ENCODE results near the gene SEMA3A. TPM values are rescaled to one million over a fixed set of nuclear protein-coding genes. Genes with fewer than 3 reads are reported as not detected.

SEMA3A gene
- total and polyA plus RNA-seq, 9 donors = 0.76 to 23.0 (median 2.2) TPM

- TF ChIP-seq, protein P1, sequence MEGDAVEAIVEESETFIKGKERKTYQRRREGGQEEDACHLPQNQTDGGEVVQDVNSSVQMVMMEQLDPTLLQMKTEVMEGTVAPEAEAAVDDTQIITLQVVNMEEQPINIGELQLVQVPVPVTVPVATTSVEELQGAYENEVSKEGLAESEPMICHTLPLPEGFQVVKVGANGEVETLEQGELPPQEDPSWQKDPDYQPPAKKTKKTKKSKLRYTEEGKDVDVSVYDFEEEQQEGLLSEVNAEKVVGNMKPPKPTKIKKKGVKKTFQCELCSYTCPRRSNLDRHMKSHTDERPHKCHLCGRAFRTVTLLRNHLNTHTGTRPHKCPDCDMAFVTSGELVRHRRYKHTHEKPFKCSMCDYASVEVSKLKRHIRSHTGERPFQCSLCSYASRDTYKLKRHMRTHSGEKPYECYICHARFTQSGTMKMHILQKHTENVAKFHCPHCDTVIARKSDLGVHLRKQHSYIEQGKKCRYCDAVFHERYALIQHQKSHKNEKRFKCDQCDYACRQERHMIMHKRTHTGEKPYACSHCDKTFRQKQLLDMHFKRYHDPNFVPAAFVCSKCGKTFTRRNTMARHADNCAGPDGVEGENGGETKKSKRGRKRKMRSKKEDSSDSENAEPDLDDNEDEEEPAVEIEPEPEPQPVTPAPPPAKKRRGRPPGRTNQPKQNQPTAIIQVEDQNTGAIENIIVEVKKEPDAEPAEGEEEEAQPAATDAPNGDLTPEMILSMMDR (IDR thresholded peaks at IDR 0.05) = no peak
- no peak for TF ChIP-seq POLR2A (IDR thresholded peaks at IDR 0.05)
- TF ChIP-seq EP300 (IDR thresholded peaks at IDR 0.05) = no peak
- Histone ChIP-seq H3K27ac (no peak overlapping the region), H3K9me3 (no peaks in the 10 kb centered on the region), H3K27me3 (no peaks in the 10 kb centered on the region), H3K36me3 (no peaks in the 10 kb centered on the region), H3K4me1 (ENCODE audit: insufficient read depth) (no peaks in the 10 kb centered on the region), H3K4me3 (no peak overlapping the region)
- intact Hi-C loops (cut with DNase I) = no loop called here
- no peak for DNase-seq
- 0 to 10% (median 0%) methylated on average over 1 of the region's 1 CpG for WGBS, 3 donors
Measured at GRCh38 chr7:84009782-84010181, 184.8 kb downstream of the SEMA3A start.

GRCh38 chr7:84009051-84009450, 185.5 kb downstream of the SEMA3A start:
- intact Hi-C loops (cut with DNase I) = no loop called here
- Histone ChIP-seq H3K4me3 (no peak overlapping the region), H3K27ac (no peak overlapping the region), H3K9me3 (no peaks in the 10 kb centered on the region), H3K27me3 (no peaks in the 10 kb centered on the region), H3K4me1 (ENCODE audit: insufficient read depth) (no peaks in the 10 kb centered on the region), H3K36me3 (no peaks in the 10 kb centered on the region)
- DNase-seq = no peak
- TF ChIP-seq POLR2A (IDR thresholded peaks at IDR 0.05) = no peak

DNA sequence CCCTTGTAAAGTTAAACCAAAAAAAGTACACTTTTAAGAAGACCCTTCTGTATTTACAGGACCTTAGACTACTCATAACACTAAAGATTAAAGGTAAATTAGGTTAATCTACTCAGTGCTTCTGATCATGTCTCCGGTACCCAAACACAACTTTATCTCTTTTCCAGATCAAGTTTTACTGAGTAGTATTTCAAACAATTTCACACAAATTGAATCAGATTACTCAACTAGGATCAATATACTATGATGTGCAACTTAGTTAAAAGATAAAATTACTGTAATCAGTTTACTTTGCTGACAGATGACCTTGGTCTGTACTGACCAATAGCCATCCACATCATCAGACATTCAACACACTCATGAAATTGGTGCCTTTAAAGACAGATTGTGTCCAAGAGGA, 191.4 kb downstream of the SEMA3A start:
- Histone ChIP-seq H3K36me3 (no peaks in the 10 kb centered on the region), H3K27me3 (no peaks in the 10 kb centered on the region), H3K27ac (no peak overlapping the region), H3K4me1 (ENCODE audit: insufficient read depth) (no peaks in the 10 kb centered on the region), H3K4me3 (no peak overlapping the region), H3K9me3 (no peaks in the 10 kb centered on the region)
- no peak for DNase-seq
- 92 to 100% (median 95%) methylated on average over 1 of the region's 1 CpG for WGBS, 3 donors
- intact Hi-C loops (cut with DNase I) = no loop called here
- no peak for TF ChIP-seq POLR2A (IDR thresholded peaks at IDR 0.05)
- TF ChIP-seq, protein P1 (IDR thresholded peaks at IDR 0.05) = no peak
- no peak for TF ChIP-seq EP300 (IDR thresholded peaks at IDR 0.05)

- no peak for DNase-seq
- Histone ChIP-seq H3K4me1 (ENCODE audit: insufficient read depth) (no peaks in the 10 kb centered on the region), H3K27me3 (no peaks in the 10 kb centered on the region), H3K9me3 (no peaks in the 10 kb centered on the region), H3K4me3 (no peak overlapping the region), H3K36me3 (no peaks in the 10 kb centered on the region), H3K27ac (no peak overlapping the region)
- 32 to 49% (median 37%) methylated on average over 3 of the region's 3 CpGs for WGBS, 3 donors
- TF ChIP-seq EP300 (IDR thresholded peaks at IDR 0.05) (no peak), POLR2A (IDR thresholded peaks at IDR 0.05) (no peak)
- TF ChIP-seq, protein P1 (IDR thresholded peaks at IDR 0.05) = no peak
- intact Hi-C loops (cut with DNase I) = no loop called here
Measured at GRCh38 chr7:84002348-84002747, 192.2 kb downstream of the SEMA3A start.

DNA sequence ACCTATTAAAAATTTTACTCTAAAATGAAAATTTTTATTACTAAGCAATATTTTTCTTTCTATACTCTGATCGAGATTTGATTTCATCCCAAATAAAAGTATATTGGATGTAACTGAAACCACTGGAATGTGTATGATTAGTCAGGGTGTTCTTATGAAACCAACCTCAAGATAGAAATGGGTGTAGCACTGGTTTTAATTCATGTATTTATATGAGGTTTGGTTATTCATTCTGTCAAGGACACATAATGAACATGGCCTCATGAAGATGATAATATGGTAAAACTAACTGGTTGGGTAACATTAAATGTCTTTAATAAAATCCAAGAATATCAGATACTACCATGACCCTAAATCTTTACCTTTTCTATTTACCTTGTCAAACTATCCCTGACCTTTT, 197.7 kb downstream of the SEMA3A start:
- DNase-seq = no peak
- Histone ChIP-seq H3K36me3 (no peaks in the 10 kb centered on the region), H3K27me3 (no peaks in the 10 kb centered on the region), H3K27ac (no peak overlapping the region), H3K4me1 (ENCODE audit: insufficient read depth) (no peaks in the 10 kb centered on the region), H3K4me3 (no peak overlapping the region), H3K9me3 (no peaks in the 10 kb centered on the region)
- TF ChIP-seq EP300 (IDR thresholded peaks at IDR 0.05) (no peak), POLR2A (IDR thresholded peaks at IDR 0.05) (no peak)
- TF ChIP-seq, protein P1 (IDR thresholded peaks at IDR 0.05) = no peak
- 0% methylated on average over 1 of the region's 1 CpG for WGBS, 3 donors
- intact Hi-C loops (cut with DNase I) = no loop called here

Measured in ovary (tissue), 9 donors.